Breast epithelium (tissue), 3 donors: ENCODE measurements around the gene NOSTRIN.

Experiments used
- POLR2A ChIP-seq: fragments of 450-650 bp; IDR thresholded peaks from one replicate; pipeline ENCODE4 v1.6.1; 2016; ENCODE audit warnings: antibody characterized with exemption, mild to moderate bottlenecking, moderate library complexity
- POLR2AphosphoS5 ChIP-seq, 3 donors: sonication (generic); formaldehyde crosslinking; IDR thresholded peaks; one replicate each; pipeline ENCODE4 v1.6.1; 2017; ENCODE audit warnings: antibody characterized with exemption in 3 of 3

- TF ChIP-seq POLR2A, result no peak
- no peak for TF ChIP-seq POLR2AphosphoS5 (IDR thresholded peaks at IDR 0.05)
These were observed 5.2 kb upstream of the NOSTRIN start for GRCh38 chr2:168797286-168797655.
